OCI-LY1 (cell line): ENCODE results near the gene MOV10.
"Not testable (repeated sequence)": the region's sequence is repeated elsewhere in the genome, so short reads cannot be mapped to it uniquely, and the experiment has no call there.

Experiments
- H2AFZ ChIP-seq: fragments of 200-600 bp; sonication (generic), shearing (Covaris generic); 2 replicates; pipeline ENCODE4 v1.6.0; 2014; ENCODE audit warnings: antibody characterized with exemption, mild to moderate bottlenecking, low read length
- H3F3A ChIP-seq: fragments of 200-600 bp; sonication (generic), shearing (Covaris generic); 2 replicates; pipeline ENCODE4 v1.6.0; 2014; ENCODE audit warnings: mild to moderate bottlenecking, antibody characterized with exemption, low read length, moderate library complexity; ENCODE audit not compliant: insufficient read depth
- H3K27ac ChIP-seq: fragments of 200-600 bp; sonication (generic); 2 replicates; pipeline ENCODE4 v1.5.1; 2014; ENCODE audit warnings: low read length, mixed run types, mild to moderate bottlenecking, low read depth; ENCODE audit not compliant: poor library complexity, severe bottlenecking
- H3K27me3 ChIP-seq: fragments of 200-600 bp; sonication (generic); 2 replicates; pipeline ENCODE4 v1.6.0; 2014; ENCODE audit warnings: antibody characterized with exemption, mild to moderate bottlenecking, low read length, moderate library complexity; ENCODE audit not compliant: insufficient read depth
- H3K36me3 ChIP-seq: fragments of 200-600 bp; sonication (generic); 2 replicates; pipeline ENCODE4 v1.6.1; 2014; ENCODE audit warnings: mild to moderate bottlenecking, antibody characterized with exemption, low read length, moderate library complexity, mixed read lengths; ENCODE audit not compliant: insufficient read depth
- H3K4me1 ChIP-seq: fragments of 200-600 bp; sonication (generic); 2 replicates; pipeline ENCODE4 v1.5.1; 2014; ENCODE audit warnings: mild to moderate bottlenecking, low read length, moderate library complexity; ENCODE audit not compliant: insufficient read depth, severe bottlenecking
- H3K4me2 ChIP-seq: fragments of 200-600 bp; sonication (generic), shearing (Covaris generic); 2 replicates; pipeline ENCODE4 v1.6.1; 2014; ENCODE audit warnings: low read length
- H3K4me3 ChIP-seq: fragments of 200-600 bp; sonication (generic); 2 replicates; pipeline ENCODE4 v1.5.1; 2014; ENCODE audit warnings: low read length, low read depth, mild to moderate bottlenecking, mixed read lengths; ENCODE audit not compliant: poor library complexity, severe bottlenecking
- H3K79me2 ChIP-seq: fragments of 200-600 bp; shearing (Covaris generic); 2 replicates; pipeline ENCODE4 v1.6.1; 2016; ENCODE audit warnings: mixed run types, low read length, mixed read lengths; ENCODE audit not compliant: insufficient read depth
- H3K9ac ChIP-seq: fragments of 200-600 bp; sonication (generic), shearing (Covaris generic); 2 replicates; pipeline ENCODE4 v1.6.1; 2014; ENCODE audit warnings: mild to moderate bottlenecking, low read length, mixed read lengths
- H3K9me2 ChIP-seq: fragments of 200-600 bp; sonication (generic), shearing (Covaris generic); 2 replicates; pipeline ENCODE4 v1.6.1; 2014; ENCODE audit warnings: low read depth, mild to moderate bottlenecking, low read length, mixed read lengths
- H3K9me3 ChIP-seq: fragments of 200-600 bp; shearing (Covaris generic); 2 replicates; pipeline ENCODE4 v1.6.1; 2014; ENCODE audit warnings: low read length, mixed read lengths
- H4K20me1 ChIP-seq: fragments of 200-600 bp; sonication (generic), shearing (Covaris generic); 2 replicates; pipeline ENCODE4 v1.6.0; 2016; ENCODE audit warnings: mild to moderate bottlenecking, low read length; ENCODE audit not compliant: insufficient read depth
- EZH2 ChIP-seq: fragments of 200-600 bp; sonication (generic), shearing (Covaris generic); IDR thresholded peaks from 2 replicates; pipeline ENCODE4 v1.8.0; 2017; ENCODE audit warnings: borderline replicate concordance, mixed run types, mild to moderate bottlenecking, antibody characterized with exemption, low read length, moderate library complexity, mixed read lengths
- TF ChIP-seq, protein P1 (sequence below): fragments of 200-600 bp; sonication (generic), shearing (Covaris generic); IDR thresholded peaks from 2 replicates; pipeline ENCODE4 v1.5.1; 2017; ENCODE audit warnings: mild to moderate bottlenecking, antibody characterized with exemption, low read length, moderate library complexity, mixed read lengths

The MOV10 gene

DNA sequence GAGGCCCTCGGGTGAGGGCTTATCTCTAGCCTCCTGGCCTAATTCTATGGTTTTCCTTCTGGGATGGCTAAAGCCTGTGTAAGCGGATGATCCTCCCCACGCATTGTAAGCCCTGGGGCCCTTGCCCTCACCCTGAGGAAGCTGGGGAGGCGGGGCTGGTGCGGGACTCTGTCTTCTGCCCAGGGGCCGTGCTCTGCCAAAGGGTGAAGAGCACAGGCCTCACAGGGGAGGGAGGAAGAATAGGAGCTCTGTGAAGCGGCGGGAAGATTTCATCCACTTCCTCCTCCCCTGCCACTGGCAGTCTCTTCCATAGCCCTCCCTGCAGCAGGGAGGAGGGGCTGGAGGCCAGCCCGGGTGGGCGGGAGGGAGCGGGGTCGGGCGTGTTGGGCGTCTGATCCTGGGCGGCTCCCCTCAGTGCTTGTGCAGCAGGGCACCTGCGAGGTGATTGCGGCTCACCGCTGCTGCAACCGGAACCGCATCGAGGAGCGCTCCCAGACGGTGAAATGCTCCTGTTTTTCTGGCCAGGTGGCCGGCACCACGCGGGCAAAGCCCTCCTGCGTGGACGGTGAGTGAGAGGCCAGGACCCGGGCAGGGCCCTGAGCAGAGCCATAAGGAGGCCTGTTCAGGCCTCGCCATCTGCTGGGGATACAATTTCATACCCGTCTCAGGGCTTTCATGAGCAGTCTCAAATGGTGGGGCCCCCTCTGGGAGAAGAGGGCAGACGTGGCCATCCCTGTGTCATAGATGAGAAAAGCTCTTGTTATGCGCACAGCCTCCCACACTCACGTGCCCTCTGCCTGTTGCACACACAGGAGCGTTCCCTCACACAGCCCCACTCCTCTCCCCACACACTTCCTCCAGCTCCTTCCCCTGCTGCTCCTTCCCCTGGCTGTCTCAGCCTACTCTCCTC, 48.4 kb downstream of the MOV10 start:
- H3K79me2 ChIP-seq = no peaks in the 10 kb centered on the region
- H3K4me3 ChIP-seq = no peak overlapping the region
- H3F3A ChIP-seq = no peaks in the 10 kb centered on the region
- H3K4me2 ChIP-seq = no peak overlapping the region
- TF ChIP-seq EZH2 = no peak
- TF ChIP-seq, protein P1, sequence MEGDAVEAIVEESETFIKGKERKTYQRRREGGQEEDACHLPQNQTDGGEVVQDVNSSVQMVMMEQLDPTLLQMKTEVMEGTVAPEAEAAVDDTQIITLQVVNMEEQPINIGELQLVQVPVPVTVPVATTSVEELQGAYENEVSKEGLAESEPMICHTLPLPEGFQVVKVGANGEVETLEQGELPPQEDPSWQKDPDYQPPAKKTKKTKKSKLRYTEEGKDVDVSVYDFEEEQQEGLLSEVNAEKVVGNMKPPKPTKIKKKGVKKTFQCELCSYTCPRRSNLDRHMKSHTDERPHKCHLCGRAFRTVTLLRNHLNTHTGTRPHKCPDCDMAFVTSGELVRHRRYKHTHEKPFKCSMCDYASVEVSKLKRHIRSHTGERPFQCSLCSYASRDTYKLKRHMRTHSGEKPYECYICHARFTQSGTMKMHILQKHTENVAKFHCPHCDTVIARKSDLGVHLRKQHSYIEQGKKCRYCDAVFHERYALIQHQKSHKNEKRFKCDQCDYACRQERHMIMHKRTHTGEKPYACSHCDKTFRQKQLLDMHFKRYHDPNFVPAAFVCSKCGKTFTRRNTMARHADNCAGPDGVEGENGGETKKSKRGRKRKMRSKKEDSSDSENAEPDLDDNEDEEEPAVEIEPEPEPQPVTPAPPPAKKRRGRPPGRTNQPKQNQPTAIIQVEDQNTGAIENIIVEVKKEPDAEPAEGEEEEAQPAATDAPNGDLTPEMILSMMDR = no peak
- H2AFZ ChIP-seq = no peak overlapping the region
- H3K9me3 ChIP-seq = no peaks in the 10 kb centered on the region
- H3K9ac ChIP-seq = no peak overlapping the region
- no peaks in the 10 kb centered on the region for H3K4me1 ChIP-seq
- H3K27ac ChIP-seq = no peak overlapping the region
- no peaks in the 10 kb centered on the region for H3K36me3 ChIP-seq
- H3K9me2 ChIP-seq = no peaks in the 10 kb centered on the region
- H4K20me1 ChIP-seq = no peaks in the 10 kb centered on the region
- H3K27me3 ChIP-seq = no peaks in the 10 kb centered on the region

GRCh38 chr1:112723511-112723839, 49.0 kb downstream of the MOV10 start:
- no peak for TF ChIP-seq EZH2
- TF ChIP-seq, protein P1 = no peak
- Histone ChIP-seq H4K20me1 (no peaks in the 10 kb centered on the region), H3F3A (no peaks in the 10 kb centered on the region), H2AFZ (no peak overlapping the region), H3K79me2 (no peaks in the 10 kb centered on the region), H3K9ac (no peak overlapping the region), H3K27me3 (no peaks in the 10 kb centered on the region), H3K4me1 (no peaks in the 10 kb centered on the region), H3K4me3 (no peak overlapping the region), H3K9me3 (no peaks in the 10 kb centered on the region), H3K9me2 (no peaks in the 10 kb centered on the region), H3K36me3 (no peaks in the 10 kb centered on the region), H3K4me2 (no peak overlapping the region), H3K27ac (no peak overlapping the region)

DNA sequence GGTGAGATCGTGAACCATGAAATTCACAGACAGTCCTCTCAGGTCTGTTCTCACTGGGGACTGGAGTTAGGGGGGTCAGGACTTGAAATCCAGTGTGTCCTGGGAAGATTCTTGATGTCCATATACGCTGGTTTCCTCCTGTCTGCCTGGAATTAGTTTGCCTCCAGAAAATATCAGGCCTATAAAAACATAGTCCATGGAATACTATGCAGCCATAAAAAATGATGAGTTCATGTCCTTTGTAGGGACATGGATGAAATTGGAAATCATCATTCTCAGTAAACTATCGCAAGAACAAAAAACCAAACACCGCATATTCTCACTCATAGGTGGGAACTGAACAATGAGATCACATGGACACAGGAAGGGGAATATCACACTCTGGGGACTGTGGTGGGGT, 49.8 kb downstream of the MOV10 start:
- H3K4me3 ChIP-seq, H3K36me3 ChIP-seq, H3K4me2 ChIP-seq, H3K9me3 ChIP-seq, H3K27me3 ChIP-seq, H3F3A ChIP-seq, H3K79me2 ChIP-seq, H3K27ac ChIP-seq, H2AFZ ChIP-seq, H4K20me1 ChIP-seq, H3K9me2 ChIP-seq, H3K9ac ChIP-seq, H3K4me1 ChIP-seq: not testable (repeated sequence)

GRCh38 chr1:112727716-112728115, 53.3 kb downstream of the MOV10 start:
- Histone ChIP-seq H3K27ac (no peak overlapping the region), H3K9ac (no peak overlapping the region), H3F3A (no peaks in the 10 kb centered on the region), H3K79me2 (no peaks in the 10 kb centered on the region), H3K27me3 (no peaks in the 10 kb centered on the region), H3K36me3 (no peaks in the 10 kb centered on the region), H3K4me3 (no peak overlapping the region), H4K20me1 (no peaks in the 10 kb centered on the region), H3K4me1 (no peaks in the 10 kb centered on the region), H3K9me2 (no peaks in the 10 kb centered on the region), H2AFZ (no peak overlapping the region), H3K9me3 (no peaks in the 10 kb centered on the region), H3K4me2 (no peak overlapping the region)
- no peak for TF ChIP-seq EZH2
- TF ChIP-seq, protein P1 = no peak

GRCh38 chr1:112728306-112728971, 54.0 kb downstream of the MOV10 start:
- H3F3A ChIP-seq, H3K9ac ChIP-seq, H3K27me3 ChIP-seq, H3K4me2 ChIP-seq, H3K4me1 ChIP-seq, H3K27ac ChIP-seq, H4K20me1 ChIP-seq, H3K9me3 ChIP-seq, H2AFZ ChIP-seq, H3K9me2 ChIP-seq, H3K79me2 ChIP-seq, H3K36me3 ChIP-seq, H3K4me3 ChIP-seq: not testable (repeated sequence)
